Measurements from ENCODE around the gene LRRN2.
"Not testable (repeated sequence)": the region's sequence is repeated elsewhere in the genome, so short reads cannot be mapped to it uniquely, and the experiment has no call there.

DNA sequence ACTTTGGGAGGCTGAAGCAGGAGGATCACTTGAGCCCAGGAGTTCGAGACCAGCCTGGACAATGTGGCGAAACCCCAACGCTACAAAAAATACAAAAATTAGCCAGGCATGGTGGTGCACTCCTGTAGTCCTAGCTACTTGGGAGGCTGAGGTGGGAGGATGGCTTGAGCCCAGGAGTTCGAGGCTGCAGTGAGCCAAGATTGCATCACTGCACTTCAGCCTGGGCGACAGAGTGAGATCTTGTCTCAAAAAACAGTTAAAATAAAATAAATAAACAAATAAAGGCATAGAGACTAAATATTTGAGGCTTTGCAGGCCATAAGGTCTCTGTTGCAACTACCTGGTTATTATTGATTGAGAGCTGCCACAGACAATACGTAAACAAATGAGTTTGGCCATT, 41.9 kb upstream of the LRRN2 start:
- TF ChIP-seq, protein P1, sequence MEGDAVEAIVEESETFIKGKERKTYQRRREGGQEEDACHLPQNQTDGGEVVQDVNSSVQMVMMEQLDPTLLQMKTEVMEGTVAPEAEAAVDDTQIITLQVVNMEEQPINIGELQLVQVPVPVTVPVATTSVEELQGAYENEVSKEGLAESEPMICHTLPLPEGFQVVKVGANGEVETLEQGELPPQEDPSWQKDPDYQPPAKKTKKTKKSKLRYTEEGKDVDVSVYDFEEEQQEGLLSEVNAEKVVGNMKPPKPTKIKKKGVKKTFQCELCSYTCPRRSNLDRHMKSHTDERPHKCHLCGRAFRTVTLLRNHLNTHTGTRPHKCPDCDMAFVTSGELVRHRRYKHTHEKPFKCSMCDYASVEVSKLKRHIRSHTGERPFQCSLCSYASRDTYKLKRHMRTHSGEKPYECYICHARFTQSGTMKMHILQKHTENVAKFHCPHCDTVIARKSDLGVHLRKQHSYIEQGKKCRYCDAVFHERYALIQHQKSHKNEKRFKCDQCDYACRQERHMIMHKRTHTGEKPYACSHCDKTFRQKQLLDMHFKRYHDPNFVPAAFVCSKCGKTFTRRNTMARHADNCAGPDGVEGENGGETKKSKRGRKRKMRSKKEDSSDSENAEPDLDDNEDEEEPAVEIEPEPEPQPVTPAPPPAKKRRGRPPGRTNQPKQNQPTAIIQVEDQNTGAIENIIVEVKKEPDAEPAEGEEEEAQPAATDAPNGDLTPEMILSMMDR (IDR thresholded peaks at IDR 0.05; ENCODE audit: low read depth, low read length) = not testable (repeated sequence)
- not testable (repeated sequence) for TF ChIP-seq POLR2A (IDR thresholded peaks at IDR 0.05; ENCODE audit: extremely low read depth, insufficient read length)
